IMR-90 (cell line): Measurements from ENCODE around the gene SLC30A2. TPM values are rescaled to one million over a fixed set of nuclear protein-coding genes. Genes with fewer than 3 reads are reported as not detected.

Source experiments
- ATAC-seq: fragments of 200-7000 bp; cut with Tn5 transposase; 2 replicates; pipeline ENCODE4 v1.9.1; 2020; ENCODE audit warnings: low read depth, mild to moderate bottlenecking, moderate library complexity
- BruUV-seq: library from RNA; stranded (reverse); fragments of 400-500 nt; replicated peaks from 2 replicates; lab custom pipeline; 2021; lab: Mats Ljungman, UMichigan
- CTCF ChIA-PET: fragments of 300-600 bp; formaldehyde crosslinking; extraction: SDS; loops from one replicate; lab custom pipeline; 2021; ENCODE audit warnings: antibody characterized with exemption; lab: Yijun Ruan, JAX
- POLR2A ChIA-PET: fragments of 300-600 bp; sonication (Branson Sonifier 250); formaldehyde crosslinking; loops from one replicate; lab custom pipeline; 2022; ENCODE audit warnings: antibody characterized with exemption; ENCODE audit not compliant: unreplicated experiment; lab: Charles Lee
- DNase-seq: peaks from one replicate; pipeline ENCODE4 v3.0.0; 2013
- H2AFZ ChIP-seq: replicated peaks from 2 replicates; pipeline ENCODE3; 2013; ENCODE audit warnings: low read length, mild to moderate bottlenecking; ENCODE audit not compliant: poor library complexity
- H2AK5ac ChIP-seq: 2 replicates; pipeline ENCODE4 v1.6.1; 2013; ENCODE audit warnings: low read depth, low read length, inconsistent platforms
- H2AK9ac ChIP-seq: replicated peaks from 2 replicates; pipeline ENCODE3; 2013; ENCODE audit warnings: mild to moderate bottlenecking, low read depth, low read length, moderate library complexity; ENCODE audit not compliant: poor library complexity
- H2BK120ac ChIP-seq: 2 replicates; pipeline ENCODE4 v1.6.1; 2013; ENCODE audit warnings: low read depth, low read length, inconsistent platforms
- H2BK15ac ChIP-seq: 3 replicates; pipeline ENCODE4 v1.6.1; 2013; ENCODE audit warnings: low read depth, low read length, inconsistent platforms
- H2BK20ac ChIP-seq: 2 replicates; pipeline ENCODE4 v1.6.1; 2013; ENCODE audit warnings: low read depth, mild to moderate bottlenecking, inconsistent platforms, low read length, moderate library complexity
- H2BK5ac ChIP-seq: 2 replicates; pipeline ENCODE4 v1.6.1; 2013; ENCODE audit warnings: mild to moderate bottlenecking, low read depth, low read length, inconsistent platforms; ENCODE audit not compliant: poor library complexity, severe bottlenecking
- H3K14ac ChIP-seq: replicated peaks from 2 replicates; pipeline ENCODE4 v1.6.1; 2013; ENCODE audit warnings: low read depth, low read length, inconsistent platforms
- H3K18ac ChIP-seq: 2 replicates; pipeline ENCODE4 v1.6.1; 2013; ENCODE audit warnings: low read depth, low read length, control low read depth
- H3K23ac ChIP-seq: 2 replicates; pipeline ENCODE4 v1.6.1; 2013; ENCODE audit warnings: low read depth, low read length, inconsistent platforms
- H3K27ac ChIP-seq: 2 replicates; pipeline ENCODE4 v1.5.1; 2013; ENCODE audit warnings: mild to moderate bottlenecking, control low read depth, low read length; ENCODE audit not compliant: insufficient read depth
- H3K27me3 ChIP-seq: 2 replicates; pipeline ENCODE4 v1.6.1; 2013; ENCODE audit warnings: low read length; ENCODE audit not compliant: control insufficient read depth, insufficient read depth
- H3K36me3 ChIP-seq: 2 replicates; pipeline ENCODE4 v1.6.1; 2013; ENCODE audit warnings: low read length, mixed read lengths; ENCODE audit not compliant: control insufficient read depth, insufficient read depth
- H3K4ac ChIP-seq: 2 replicates; pipeline ENCODE4 v1.6.1; 2013; ENCODE audit warnings: low read depth, low read length, inconsistent platforms
- H3K4me1 ChIP-seq: 2 replicates; pipeline ENCODE4 v1.6.1; 2013; ENCODE audit warnings: low read length, mixed read lengths; ENCODE audit not compliant: control insufficient read depth, insufficient read depth
- H3K4me2 ChIP-seq: 2 replicates; pipeline ENCODE4 v1.6.1; 2013; ENCODE audit warnings: low read depth, mild to moderate bottlenecking, control low read depth, low read length, moderate library complexity
- H3K4me3 ChIP-seq: 2 replicates; pipeline ENCODE4 v1.5.1; 2013; ENCODE audit warnings: low read depth, mild to moderate bottlenecking, control low read depth, low read length, moderate library complexity; ENCODE audit not compliant: insufficient read depth
- H3K56ac ChIP-seq: 2 replicates; pipeline ENCODE4 v1.6.1; 2013; ENCODE audit warnings: low read length, inconsistent platforms; ENCODE audit not compliant: insufficient read depth; ENCODE audit errors: extremely low read depth
- H3K79me1 ChIP-seq, 2 experiments: 2 replicates each; pipeline ENCODE4 v1.6.1; 2013; ENCODE audit warnings: low read length in 2 of 2, inconsistent platforms in 1 of 2, low read depth in 1 of 2
- H3K9ac ChIP-seq: 2 replicates; pipeline ENCODE4 v1.6.1; 2013; ENCODE audit warnings: low read depth, low read length, control low read depth
- H3K9me1 ChIP-seq: 2 replicates; pipeline ENCODE4 v1.6.1; 2013; ENCODE audit warnings: low read length, inconsistent platforms; ENCODE audit not compliant: insufficient read depth
- H3K9me3 ChIP-seq: 2 replicates; pipeline ENCODE4 v1.6.1; 2013; ENCODE audit warnings: low read length; ENCODE audit not compliant: control insufficient read depth, insufficient read depth
- H4K20me1 ChIP-seq: 2 replicates; pipeline ENCODE4 v1.6.1; 2013; ENCODE audit warnings: low read length, inconsistent platforms; ENCODE audit not compliant: insufficient read depth
- H4K5ac ChIP-seq: 2 replicates; pipeline ENCODE4 v1.6.1; 2013; ENCODE audit warnings: mild to moderate bottlenecking, low read depth, low read length, control low read depth
- H4K8ac ChIP-seq, 2 experiments: 2 replicates each; pipeline ENCODE4 v1.6.1; 2013; ENCODE audit warnings: low read depth in 2 of 2, low read length in 2 of 2, control low read depth in 1 of 2, inconsistent platforms in 1 of 2
- H4K91ac ChIP-seq: 2 replicates; pipeline ENCODE4 v1.6.1; 2013; ENCODE audit warnings: low read depth, low read length, inconsistent platforms; ENCODE audit not compliant: insufficient read depth
- MXI1 ChIP-seq: IDR thresholded peaks from 2 replicates; pipeline ENCODE4 v1.6.1; 2012; ENCODE audit warnings: low read depth, mild to moderate bottlenecking, low read length, moderate library complexity, borderline replicate concordance
- POLR2A ChIP-seq: IDR thresholded peaks from 2 replicates; pipeline ENCODE4 v1.6.1; 2012; ENCODE audit warnings: mild to moderate bottlenecking, low read depth, low read length
- WGBS, 2 experiments: methylation state at CpG; one replicate each; pipeline versions ENCODE4 v1.1.5 to v1.1.7; 2013; ENCODE audit warnings: missing lambda C conversion rate in 2 of 2; ENCODE audit not compliant: insufficient read length in 1 of 2; ENCODE audit errors: extremely low coverage in 2 of 2; 5-methylcytosine and 5-hydroxymethylcytosine counted together
- dilution Hi-C: fragments of 300-500 bp; cut with HindIII; formaldehyde crosslinking; loops from one replicate; pipeline ENCODE4 v1.14.3; 2018; ENCODE audit warnings: low sequenced_read_pairs; ENCODE audit not compliant: unreplicated experiment
- in situ Hi-C: fragments of 300-500 bp; cut with MboI; formaldehyde crosslinking; loops from 3 replicates; pipeline ENCODE4 v1.14.3; 2019; ENCODE audit warnings: low sequenced_read_pairs, inconsistent platforms, mixed read lengths
- intact Hi-C: fragments of 100-400 bp; cut with micrococcal nuclease; formaldehyde crosslinking; loops from 2 replicates; pipeline ENCODE4 v1.10.0; 2022
- polyA plus RNA-seq, 3 experiments: library from polyadenylated mRNA; depleted of rRNA; stranded (reverse); fragments of >200 nt; gene quantifications; 2 replicates each; pipeline ENCODE4 v1.2.3, GENCODE V29; 2012; ENCODE audit warnings: low replicate concordance in 1 of 3
- total RNA-seq: library from RNA; depleted of rRNA; stranded (reverse); fragments of >200 nt; gene quantifications from 2 replicates; pipeline ENCODE4 v1.2.3, GENCODE V29; 2012

Gene SLC30A2
- total and polyA plus RNA-seq, 2 of the 4 experiments (the other 2 are of a cell fraction) = not detected

DNA sequence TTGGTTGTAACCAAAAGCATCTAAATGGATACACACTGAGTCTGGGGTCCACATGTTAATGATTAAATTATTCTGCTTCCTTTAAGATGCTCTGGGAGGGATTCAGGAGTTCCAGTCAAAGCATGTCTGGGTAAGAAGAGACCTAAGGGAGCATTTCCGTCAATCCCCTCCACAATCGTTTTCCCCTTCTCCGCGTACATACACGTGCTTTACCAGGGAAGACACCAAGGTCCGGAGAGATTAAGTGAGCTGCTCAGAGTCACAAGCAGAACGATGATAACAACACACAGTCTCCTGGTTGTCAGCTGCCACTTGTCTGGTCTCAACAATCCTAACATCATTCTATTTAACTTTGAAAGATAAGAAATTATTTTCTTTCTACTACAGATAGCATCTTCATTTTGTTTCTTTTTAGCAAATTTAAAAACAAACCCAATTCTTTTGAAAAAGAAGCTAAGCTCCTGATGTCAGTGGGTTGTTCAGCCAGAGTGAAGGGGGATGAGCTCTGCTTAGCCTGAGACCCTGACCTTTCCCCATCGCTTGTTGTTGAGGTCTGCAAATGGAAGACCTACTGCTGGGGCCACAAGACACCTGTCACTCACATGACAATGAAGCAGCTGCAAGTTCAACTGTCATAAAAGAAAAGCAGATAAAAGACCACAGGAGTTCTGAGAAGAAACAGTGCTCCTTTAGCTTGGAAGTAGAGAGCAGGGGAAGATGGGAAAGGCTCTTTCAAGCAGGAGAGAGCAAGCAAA, 52.5 kb downstream of the SLC30A2 start:
- H3K18ac ChIP-seq = no peak overlapping the region
- ChIA-PET CTCF (interaction anchor here (0.6 to 1.8 kb wide), 2 partner anchors 98 to 155 kb away, joined by 6 read pairs; no protein-coding TSS in a partner anchor), POLR2A (no interaction called here)
- H3K36me3 ChIP-seq = peaks cover 3% of the 10 kb centered on the region
- H3K27me3 ChIP-seq = no peaks in the 10 kb centered on the region
- no peak overlapping the region for H3K4ac ChIP-seq
- H4K91ac ChIP-seq = no peak overlapping the region
- H3K9ac ChIP-seq = no peak overlapping the region
- in situ Hi-C loops = loop anchor here (10.0 kb wide), 1 partner anchor 169 kb away; no protein-coding TSS in a partner anchor
- peaks cover 14% of the 10 kb centered on the region for H3K4me1 ChIP-seq
- no peak for TF ChIP-seq POLR2A
- TF ChIP-seq MXI1 = no peak
- no peak overlapping the region for H3K14ac ChIP-seq
- no TSS peak for BruUV-seq
- H3K27ac ChIP-seq = no peak overlapping the region
- H3K9me3 ChIP-seq = no peaks in the 10 kb centered on the region
- no peak overlapping the region for H2AFZ ChIP-seq
- dilution Hi-C loops = no loop called here
- H2BK15ac ChIP-seq = no peak overlapping the region
- H4K5ac ChIP-seq = no peak overlapping the region
- H2BK5ac ChIP-seq = no peak overlapping the region
- no peaks in the 10 kb centered on the region for H4K20me1 ChIP-seq
- H4K8ac ChIP-seq = no peak overlapping the region
- DNase-seq (no peak), ATAC-seq (no peak)
- peak overlapping the region; percentile 3; the same call in 1 of the 2 replicates for H2AK5ac ChIP-seq
- H3K23ac ChIP-seq = no peak overlapping the region
- H3K56ac ChIP-seq = no peak overlapping the region
- 58% methylated on average over 2 of the region's 8 CpGs; no CpG with 5 or more reads in 1 of the 2 experiments for WGBS, 2 experiments
- H2AK9ac ChIP-seq = no peak overlapping the region
- H3K4me3 ChIP-seq = no peak overlapping the region
- H3K4me2 ChIP-seq = no peak overlapping the region
- no peak overlapping the region for H2BK20ac ChIP-seq
- no peak overlapping the region for H2BK120ac ChIP-seq
- peaks cover 10 to 35% of the 10 kb centered on the region in 2 experiments; a peak in 3 of 4 replicates for H3K79me1 ChIP-seq
- H3K9me1 ChIP-seq = peaks cover 15% of the 10 kb centered on the region
- intact Hi-C loops = loop anchor here (5.0 kb wide), 1 partner anchor 46 kb away; no protein-coding TSS in a partner anchor
